ENCODE data around the gene TFF3.

The TFF3 gene

GRCh38 chr21:42320791-42321190 lies 5.6 kb upstream of the TFF3 start:
- DNase-seq (ENCODE audit: low spot score) = no peak

- DNase-seq (ENCODE audit: low spot score) = no peak
These were observed 4.8 kb upstream of the TFF3 start for GRCh38 chr21:42319851-42320572.

- peak; percentile 68 for DNase-seq (ENCODE audit: low spot score)
These were observed 4.2 kb upstream of the TFF3 start for GRCh38 chr21:42319376-42319775.

- DNase-seq (ENCODE audit: low spot score) = no peak
These were observed 2.9 kb upstream of the TFF3 start for GRCh38 chr21:42317826-42318746.

- no peak for DNase-seq (ENCODE audit: low spot score)
These were observed 2.1 kb upstream of the TFF3 start for GRCh38 chr21:42317341-42317741.

GRCh38 chr21:42316891-42317290 lies 1.7 kb upstream of the TFF3 start:
- no peak for DNase-seq (ENCODE audit: low spot score)

- no peak for DNase-seq (ENCODE audit: low spot score)
These were observed 453 bp downstream of the TFF3 start for GRCh38 chr21:42314616-42315295.

GRCh38 chr21:42313501-42313969 lies 1.7 kb downstream of the TFF3 start:
- no peak for DNase-seq (ENCODE audit: low spot score)

- no peak for DNase-seq (ENCODE audit: low spot score)
These were observed 2.5 kb downstream of the TFF3 start for GRCh38 chr21:42312626-42313104.

GRCh38 chr21:42311816-42312625 lies 3.2 kb downstream of the TFF3 start:
- no peak for DNase-seq (ENCODE audit: low spot score)

- no peak for DNase-seq (ENCODE audit: low spot score)
These were observed 4.0 kb downstream of the TFF3 start for GRCh38 chr21:42311160-42311559.

GRCh38 chr21:42310411-42311001 lies 4.7 kb downstream of the TFF3 start:
- no peak for DNase-seq (ENCODE audit: low spot score)

- peak; percentile 74 for DNase-seq (ENCODE audit: low spot score)
These were observed 5.4 kb downstream of the TFF3 start for GRCh38 chr21:42309753-42310213.

- DNase-seq (ENCODE audit: low spot score) = no peak
These were observed 6.1 kb downstream of the TFF3 start for GRCh38 chr21:42308914-42309752.

GRCh38 chr21:42308161-42308913 lies 6.9 kb downstream of the TFF3 start:
- DNase-seq (ENCODE audit: low spot score) = no peak

GRCh38 chr21:42307106-42307505 lies 8.1 kb downstream of the TFF3 start:
- DNase-seq (ENCODE audit: low spot score) = no peak

- DNase-seq (ENCODE audit: low spot score) = no peak
These were observed 8.7 kb downstream of the TFF3 start for GRCh38 chr21:42306366-42307035.

GRCh38 chr21:42305707-42306147 lies 9.5 kb downstream of the TFF3 start:
- DNase-seq (ENCODE audit: low spot score) = no peak

All from NAMALWA (cell line).